ENCODE data around the gene WNT10A. TPM values are rescaled to one million over a fixed set of nuclear protein-coding genes. Genes with fewer than 3 reads are reported as not detected.

Gene WNT10A
- polyA plus RNA-seq, 1 experiment = not detected

DNA sequence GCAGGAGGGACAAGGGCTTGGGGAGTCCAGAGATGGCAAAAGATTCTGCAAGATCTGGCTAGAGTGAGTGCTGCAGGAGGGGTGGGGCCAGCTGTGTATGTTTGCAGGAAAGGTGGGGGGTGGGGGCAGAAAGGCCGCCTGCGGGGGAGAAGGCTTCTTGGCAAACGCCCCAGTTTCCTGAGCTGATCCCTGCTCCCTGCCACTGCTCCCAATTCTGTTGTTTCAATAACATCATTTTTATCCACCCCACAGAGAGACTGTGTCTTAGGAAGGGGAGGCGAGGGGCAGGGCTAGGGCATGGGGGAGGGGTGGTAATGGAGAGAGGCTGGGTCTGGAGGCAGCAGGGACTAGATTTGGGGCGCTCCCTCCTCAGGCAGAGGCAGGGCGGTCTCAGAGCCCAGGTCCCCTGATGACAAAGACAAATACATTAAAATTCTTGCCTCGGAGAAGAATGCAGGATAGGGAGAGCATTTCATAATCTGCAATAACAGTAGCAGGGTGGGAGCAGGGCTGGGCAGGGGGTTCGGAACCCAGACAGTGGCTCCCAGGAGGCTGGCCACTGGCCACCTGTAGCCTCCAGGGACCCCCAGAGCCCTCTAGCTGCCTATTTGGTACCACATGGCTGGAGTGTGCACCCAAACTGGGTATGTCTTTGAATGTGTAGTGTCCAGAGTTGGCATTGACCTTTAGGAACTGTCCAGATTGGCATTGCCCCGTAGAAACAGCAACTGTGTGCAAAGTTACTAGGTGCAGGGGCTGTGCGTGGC, 23.1 kb upstream of the WNT10A start:
- peaks cover 68% of the 10 kb centered on the region for H3K27me3 ChIP-seq (ENCODE audit: control insufficient read depth, insufficient read depth, low read length)
- TF ChIP-seq, protein P1, sequence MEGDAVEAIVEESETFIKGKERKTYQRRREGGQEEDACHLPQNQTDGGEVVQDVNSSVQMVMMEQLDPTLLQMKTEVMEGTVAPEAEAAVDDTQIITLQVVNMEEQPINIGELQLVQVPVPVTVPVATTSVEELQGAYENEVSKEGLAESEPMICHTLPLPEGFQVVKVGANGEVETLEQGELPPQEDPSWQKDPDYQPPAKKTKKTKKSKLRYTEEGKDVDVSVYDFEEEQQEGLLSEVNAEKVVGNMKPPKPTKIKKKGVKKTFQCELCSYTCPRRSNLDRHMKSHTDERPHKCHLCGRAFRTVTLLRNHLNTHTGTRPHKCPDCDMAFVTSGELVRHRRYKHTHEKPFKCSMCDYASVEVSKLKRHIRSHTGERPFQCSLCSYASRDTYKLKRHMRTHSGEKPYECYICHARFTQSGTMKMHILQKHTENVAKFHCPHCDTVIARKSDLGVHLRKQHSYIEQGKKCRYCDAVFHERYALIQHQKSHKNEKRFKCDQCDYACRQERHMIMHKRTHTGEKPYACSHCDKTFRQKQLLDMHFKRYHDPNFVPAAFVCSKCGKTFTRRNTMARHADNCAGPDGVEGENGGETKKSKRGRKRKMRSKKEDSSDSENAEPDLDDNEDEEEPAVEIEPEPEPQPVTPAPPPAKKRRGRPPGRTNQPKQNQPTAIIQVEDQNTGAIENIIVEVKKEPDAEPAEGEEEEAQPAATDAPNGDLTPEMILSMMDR (IDR thresholded peaks at IDR 0.05; ENCODE audit: insufficient read depth, low read depth, low read length) = no peak
- no peak for DNase-seq (ENCODE audit: low read depth)

DNA sequence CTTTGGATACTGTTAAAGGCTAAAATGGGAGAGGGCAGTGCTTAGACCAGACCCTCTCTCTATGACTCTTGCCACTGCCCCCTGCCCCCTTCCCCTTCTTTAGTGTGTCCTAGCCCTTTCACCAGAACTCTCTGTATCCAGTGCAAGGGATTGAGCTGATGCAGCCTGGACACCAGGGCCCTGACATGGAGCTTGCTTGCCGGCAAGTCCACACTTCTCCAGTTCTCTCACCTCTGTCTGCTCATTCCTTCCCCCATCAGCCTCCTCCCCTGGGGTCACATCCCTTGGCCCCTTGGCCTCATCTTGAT, 22.6 kb upstream of the WNT10A start:
- ChIA-PET POLR2A (no interaction called here), CTCF (interaction anchor here (1.1 to 9.9 kb wide), 4 partner anchors 10 to 127 kb away, joined by 3 to 83 read pairs (median 9); no protein-coding TSS in a partner anchor)
- no peaks in the 10 kb centered on the region for H3K36me3 ChIP-seq (ENCODE audit: control insufficient read depth, insufficient read depth, low read length)
- no peak overlapping the region for H3K4me3 ChIP-seq (ENCODE audit: low read depth, low read length)
- peaks cover 69% of the 10 kb centered on the region for H3K27me3 ChIP-seq (ENCODE audit: control insufficient read depth, insufficient read depth, low read length)
- TF ChIP-seq, protein P1 (IDR thresholded peaks at IDR 0.05; ENCODE audit: insufficient read depth, low read depth, low read length) = no peak
- DNase-seq (ENCODE audit: low read depth) = no peak

More for the DNA sequence above, 23.1 kb upstream of the WNT10A start:
- POLR2A ChIA-PET = no interaction called here
- Histone ChIP-seq H3K4me3 (ENCODE audit: low read depth, low read length) (no peak overlapping the region), H3K36me3 (ENCODE audit: control insufficient read depth, insufficient read depth, low read length) (no peaks in the 10 kb centered on the region)
- CTCF ChIA-PET = interaction anchor here (1.3 to 9.9 kb wide), 3 partner anchors 10 to 41 kb away, joined by 7 to 83 read pairs (median 11); no protein-coding TSS in a partner anchor

DNA sequence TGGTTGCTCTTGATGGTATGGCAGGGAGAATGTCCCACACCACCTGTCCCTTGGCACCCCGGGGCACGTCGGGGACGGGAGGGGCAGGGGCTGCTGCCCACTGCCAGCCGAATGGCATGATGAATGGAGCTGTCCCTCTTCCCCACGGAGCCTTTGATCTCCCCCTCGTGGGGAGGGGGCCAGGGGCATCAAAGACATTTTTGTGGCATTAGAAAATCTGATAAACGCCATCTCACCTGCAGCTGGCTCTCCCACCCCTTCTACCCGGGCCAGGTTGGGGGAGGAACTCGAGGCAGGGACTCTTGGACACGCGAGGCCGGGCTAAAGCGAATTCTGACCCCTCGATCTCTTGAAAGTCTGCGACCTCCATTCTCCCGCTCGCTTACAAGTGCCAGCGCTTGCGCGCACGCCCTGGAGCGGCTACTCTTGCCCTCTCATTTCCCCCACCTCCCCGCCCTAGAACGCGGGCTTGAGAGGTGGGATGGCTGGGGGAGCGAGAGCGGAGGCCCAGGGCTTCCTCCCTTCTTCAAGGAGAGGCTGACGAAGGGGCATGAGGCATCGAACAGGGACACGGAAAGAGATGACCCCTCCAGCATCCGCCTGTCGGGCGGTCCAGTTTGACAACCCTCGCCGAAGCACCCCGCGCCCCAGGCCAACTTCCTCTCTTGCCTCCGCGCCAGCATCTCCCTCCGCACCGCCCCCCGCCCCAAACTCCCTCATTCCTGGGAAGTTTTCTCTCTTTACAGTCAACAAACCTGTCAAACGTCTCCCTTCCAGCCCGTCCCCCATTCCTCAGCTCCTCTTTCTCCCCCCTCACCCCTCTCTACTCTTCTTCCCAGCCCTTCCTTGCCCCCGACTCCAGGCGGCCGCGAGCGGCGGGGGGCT, 21.7 kb upstream of the WNT10A start:
- POLR2A ChIA-PET = no interaction called here

DNA sequence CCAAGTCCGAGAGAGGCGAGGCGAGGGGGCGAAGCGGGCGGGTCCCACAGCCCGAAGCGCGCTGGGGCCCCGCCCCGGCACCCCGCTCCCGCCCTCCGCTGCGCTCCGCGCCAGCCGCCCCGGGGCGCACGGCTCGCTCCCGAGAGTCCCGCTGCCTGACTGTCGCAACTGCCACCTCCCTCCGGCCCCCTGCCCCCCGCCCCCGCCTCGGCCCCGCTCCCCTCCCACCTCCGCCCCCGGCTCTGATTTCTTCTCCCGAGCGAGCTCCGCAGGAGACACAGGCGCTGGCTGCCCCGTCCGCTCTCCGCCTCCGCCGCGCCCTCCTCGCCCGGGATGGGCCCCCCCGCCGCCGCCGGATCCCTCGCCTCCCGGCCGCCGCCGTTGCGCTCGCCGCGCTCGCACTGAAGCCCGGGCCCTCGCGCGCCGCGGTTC, 21.1 kb upstream of the WNT10A start, which contains the start of gene WNT6:
WNT6 (plus strand) TSS at position 250 of the 432 bp plus-strand sequence. CDS start 233 bp downstream, outside the sequence.
- Histone ChIP-seq H3K4me3 (ENCODE audit: low read depth, low read length) (no peak within 1 kb of the TSS), H3K27me3 (ENCODE audit: control insufficient read depth, insufficient read depth, low read length) (peaks cover 63% of the 10 kb centered on the region), H3K36me3 (ENCODE audit: control insufficient read depth, insufficient read depth, low read length) (no peaks in the 10 kb centered on the region)
- DNase-seq (ENCODE audit: low read depth) = no peak
- TF ChIP-seq, protein P1 (IDR thresholded peaks at IDR 0.05; ENCODE audit: insufficient read depth, low read depth, low read length) = no peak
- ChIA-PET CTCF (interaction anchor here (1.3 to 9.9 kb wide), 5 partner anchors 9 to 39 kb away, joined by 3 to 83 read pairs (median 4); no protein-coding TSS in a partner anchor), POLR2A (no interaction called here)

More for the DNA sequence above, 21.7 kb upstream of the WNT10A start:
- Histone ChIP-seq H3K27me3 (ENCODE audit: control insufficient read depth, insufficient read depth, low read length) (peaks cover 66% of the 10 kb centered on the region), H3K4me3 (ENCODE audit: low read depth, low read length) (no peak overlapping the region), H3K36me3 (ENCODE audit: control insufficient read depth, insufficient read depth, low read length) (no peaks in the 10 kb centered on the region)
- CTCF ChIA-PET = interaction anchor here (1.1 to 9.9 kb wide), 7 partner anchors 11 to 127 kb away, joined by 3 to 83 read pairs (median 5); no protein-coding TSS in a partner anchor
- no peak for DNase-seq (ENCODE audit: low read depth)
- TF ChIP-seq, protein P1 (IDR thresholded peaks at IDR 0.05; ENCODE audit: insufficient read depth, low read depth, low read length) = no peak
